Neural cell (in vitro differentiated cells): ENCODE data around the gene BMAL1. TPM values are rescaled to one million over a fixed set of nuclear protein-coding genes. Genes with fewer than 3 reads are reported as not detected.

Source experiments
- H2AFZ ChIP-seq: fragments of 200-600, 300-800 bp; sonication (generic), shearing (Covaris generic); 2 replicates; pipeline ENCODE4 v1.6.0; 2014; ENCODE audit warnings: low read depth, mild to moderate bottlenecking, antibody characterized with exemption, low read length, moderate library complexity
- H3F3A ChIP-seq: fragments of 200-600 bp; shearing (Covaris generic); 2 replicates; pipeline ENCODE4 v1.6.1; 2016; ENCODE audit warnings: mild to moderate bottlenecking, moderate library complexity, mixed read lengths, antibody characterized with exemption, low read length; ENCODE audit not compliant: insufficient read depth, poor library complexity, severe bottlenecking
- H3K27ac ChIP-seq: fragments of 200-600, 300-800 bp; sonication (generic), shearing (Covaris generic); 2 replicates; pipeline ENCODE4 v1.5.1; 2014; ENCODE audit warnings: mild to moderate bottlenecking, low read length, moderate library complexity
- H3K27me3 ChIP-seq: fragments of 300-800, 200-600 bp; sonication (generic), shearing (Covaris generic); 2 replicates; pipeline ENCODE4 v1.6.0; 2014; ENCODE audit warnings: mild to moderate bottlenecking, low read depth, low read length, moderate library complexity; ENCODE audit not compliant: insufficient read depth
- H3K36me3 ChIP-seq: fragments of 300-800, 200-600 bp; sonication (generic), shearing (Covaris generic); 2 replicates; pipeline ENCODE4 v1.5.1; 2014; ENCODE audit warnings: mild to moderate bottlenecking, antibody characterized with exemption, low read length, moderate library complexity; ENCODE audit not compliant: insufficient read depth
- H3K4me2 ChIP-seq: fragments of 300-800, 200-600 bp; sonication (generic), shearing (Covaris generic); 2 replicates; pipeline ENCODE4 v1.6.0; 2014; ENCODE audit warnings: mild to moderate bottlenecking, low read length
- H3K4me3 ChIP-seq: fragments of 300-800, 200-600 bp; sonication (generic), shearing (Covaris generic); 2 replicates; pipeline ENCODE4 v1.5.1; 2014; ENCODE audit warnings: mild to moderate bottlenecking, low read length, moderate library complexity
- H3K79me2 ChIP-seq: fragments of 200-600 bp; shearing (Covaris generic); replicated peaks from 2 replicates; pipeline ENCODE4 v1.6.0; 2014; ENCODE audit warnings: mild to moderate bottlenecking, low read length, moderate library complexity; ENCODE audit not compliant: insufficient read depth
- H3K9ac ChIP-seq: fragments of 300-800, 200-600 bp; sonication (generic), shearing (Covaris generic); 2 replicates; pipeline ENCODE4 v1.6.1; 2016; ENCODE audit warnings: mild to moderate bottlenecking, low read length, mixed read lengths
- H3K9me2 ChIP-seq: fragments of 200-600 bp; shearing (Covaris generic); 2 replicates; pipeline ENCODE4 v1.6.1; 2016; ENCODE audit warnings: mild to moderate bottlenecking, low read length, mixed read lengths; ENCODE audit not compliant: insufficient read depth
- H3K9me3 ChIP-seq: fragments of 200-600, 300-800 bp; sonication (generic), shearing (Covaris generic); 2 replicates; pipeline ENCODE4 v1.6.1; 2016; ENCODE audit warnings: mild to moderate bottlenecking, mixed run types, low read length, moderate library complexity, mixed read lengths
- H4K20me1 ChIP-seq: fragments of 200-600 bp; shearing (Covaris generic); 2 replicates; pipeline ENCODE4 v1.6.1; 2016; ENCODE audit warnings: mild to moderate bottlenecking, mixed run types; ENCODE audit not compliant: insufficient read depth
- CTCF ChIP-seq: fragments of 450-650 bp; IDR thresholded peaks from 2 replicates; pipeline ENCODE4 v1.5.1; 2014; ENCODE audit warnings: antibody characterized with exemption, mild to moderate bottlenecking, moderate library complexity; ENCODE audit not compliant: poor library complexity, severe bottlenecking
- EP300 ChIP-seq: fragments of 450-650 bp; conservative IDR thresholded peaks from 2 replicates; pipeline ENCODE4 v1.6.1; 2014; ENCODE audit warnings: antibody characterized with exemption, mild to moderate bottlenecking, moderate library complexity; ENCODE audit not compliant: poor library complexity, severe bottlenecking
- EZH2 ChIP-seq: fragments of 200-600, 300-800 bp; shearing (Covaris generic), sonication (generic); IDR thresholded peaks from 2 replicates; pipeline ENCODE4 v1.6.1; 2014; ENCODE audit warnings: antibody characterized with exemption, low read length, borderline replicate concordance, mild to moderate bottlenecking; ENCODE audit not compliant: insufficient read depth, poor library complexity, severe bottlenecking
- MXI1 ChIP-seq: fragments of 450-650 bp; conservative IDR thresholded peaks from 2 replicates; pipeline ENCODE4 v1.6.1; 2014; ENCODE audit warnings: antibody characterized with exemption, mild to moderate bottlenecking; ENCODE audit not compliant: poor library complexity, severe bottlenecking
- POLR2AphosphoS5 ChIP-seq: IDR thresholded peaks from 2 replicates; pipeline ENCODE4 v1.6.1; 2012
- RAD21 ChIP-seq: fragments of 450-650 bp; conservative IDR thresholded peaks from 2 replicates; pipeline ENCODE4 v1.6.1; 2014; ENCODE audit warnings: antibody characterized with exemption, mild to moderate bottlenecking, moderate library complexity
- SMC3 ChIP-seq: fragments of 450-650 bp; conservative IDR thresholded peaks from 2 replicates; pipeline ENCODE4 v1.6.1; 2014; ENCODE audit warnings: antibody characterized with exemption, mild to moderate bottlenecking, moderate library complexity; ENCODE audit not compliant: poor library complexity
- TAF1 ChIP-seq: IDR thresholded peaks from 2 replicates; pipeline ENCODE4 v1.6.1; 2012; ENCODE audit warnings: low read depth
- polyA plus RNA-seq: library from polyadenylated mRNA; depleted of rRNA; stranded (reverse); fragments of >200 nt; gene quantifications from 2 replicates; pipeline ENCODE4 v1.2.3, GENCODE V29; 2014
- TF ChIP-seq, protein P1 (sequence below): IDR thresholded peaks from 2 replicates; pipeline ENCODE4 v1.6.1; 2012; ENCODE audit warnings: borderline replicate concordance

Gene BMAL1
- polyA plus RNA-seq, 1 donor from 2014 or later = 17.1 TPM

DNA sequence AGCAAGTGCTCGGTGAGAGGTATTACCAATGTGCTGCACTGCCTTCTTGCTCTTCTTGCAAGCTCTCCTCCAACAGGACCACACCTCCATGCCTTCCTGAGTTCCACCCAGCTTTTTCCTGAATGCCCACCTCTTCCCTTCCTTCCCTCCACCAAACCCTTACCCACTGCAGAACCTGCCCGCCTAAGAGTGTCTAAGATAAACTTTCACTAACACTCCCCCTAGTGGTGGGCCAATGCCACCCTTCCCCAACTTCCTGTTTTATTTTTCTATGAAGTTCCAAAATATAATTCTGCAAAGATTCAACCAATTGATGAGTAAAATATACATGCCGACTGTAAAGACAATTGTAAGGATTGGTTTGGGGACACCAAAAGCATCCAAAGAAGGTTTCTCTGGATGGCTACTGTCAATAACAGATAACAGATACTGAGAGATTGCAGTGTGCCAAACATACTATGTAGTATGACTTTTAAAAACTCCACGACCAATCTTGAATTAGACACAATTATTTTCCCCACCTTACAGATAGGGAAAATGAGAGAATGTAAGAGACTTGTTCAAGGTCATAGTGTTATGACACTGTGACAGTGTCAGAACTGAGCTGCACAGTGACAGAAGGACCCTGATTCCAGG is 38.6 kb upstream of the BMAL1 start:
- Histone ChIP-seq H3K4me3 (no peak overlapping the region), H3K27ac (no peak overlapping the region), H3K9ac (no peak overlapping the region), H3K79me2 (no peaks in the 10 kb centered on the region), H3K27me3 (no peaks in the 10 kb centered on the region), H3K4me2 (no peak overlapping the region), H3F3A (no peaks in the 10 kb centered on the region), H4K20me1 (no peaks in the 10 kb centered on the region), H3K9me2 (no peaks in the 10 kb centered on the region), H3K36me3 (no peaks in the 10 kb centered on the region), H3K9me3 (no peaks in the 10 kb centered on the region), H2AFZ (no peak overlapping the region)
- TF ChIP-seq CTCF (peak; percentile 28), RAD21 (no peak)

DNA sequence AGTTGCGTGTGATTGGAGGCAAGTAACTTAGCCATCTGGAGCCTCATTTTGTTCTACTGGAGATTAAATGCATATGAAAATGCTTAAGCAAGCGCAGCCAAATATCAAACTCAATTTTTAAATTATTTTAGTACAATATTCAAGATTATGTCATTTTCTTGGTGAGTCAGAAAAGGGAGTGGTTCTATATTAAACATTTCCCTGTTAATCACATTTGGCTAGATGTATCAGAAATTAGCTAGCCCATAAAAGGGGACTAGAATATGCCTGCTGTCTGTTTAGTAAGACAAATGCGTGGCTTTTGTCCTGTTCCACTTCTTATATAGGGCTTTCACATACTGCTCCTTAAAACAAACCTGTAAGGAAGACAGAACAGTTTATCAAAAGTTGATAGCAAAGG is 35.0 kb upstream of the BMAL1 start:
- Histone ChIP-seq H3K79me2 (no peaks in the 10 kb centered on the region), H3K9me3 (no peaks in the 10 kb centered on the region), H3K4me3 (no peak overlapping the region), H3K27ac (no peak overlapping the region), H3K9ac (no peak overlapping the region), H2AFZ (no peak overlapping the region), H4K20me1 (no peaks in the 10 kb centered on the region), H3K36me3 (no peaks in the 10 kb centered on the region), H3K9me2 (no peaks in the 10 kb centered on the region), H3K27me3 (no peaks in the 10 kb centered on the region), H3F3A (no peaks in the 10 kb centered on the region), H3K4me2 (no peak overlapping the region)
- TF ChIP-seq SMC3 = no peak
- TF ChIP-seq POLR2AphosphoS5 = no peak

DNA sequence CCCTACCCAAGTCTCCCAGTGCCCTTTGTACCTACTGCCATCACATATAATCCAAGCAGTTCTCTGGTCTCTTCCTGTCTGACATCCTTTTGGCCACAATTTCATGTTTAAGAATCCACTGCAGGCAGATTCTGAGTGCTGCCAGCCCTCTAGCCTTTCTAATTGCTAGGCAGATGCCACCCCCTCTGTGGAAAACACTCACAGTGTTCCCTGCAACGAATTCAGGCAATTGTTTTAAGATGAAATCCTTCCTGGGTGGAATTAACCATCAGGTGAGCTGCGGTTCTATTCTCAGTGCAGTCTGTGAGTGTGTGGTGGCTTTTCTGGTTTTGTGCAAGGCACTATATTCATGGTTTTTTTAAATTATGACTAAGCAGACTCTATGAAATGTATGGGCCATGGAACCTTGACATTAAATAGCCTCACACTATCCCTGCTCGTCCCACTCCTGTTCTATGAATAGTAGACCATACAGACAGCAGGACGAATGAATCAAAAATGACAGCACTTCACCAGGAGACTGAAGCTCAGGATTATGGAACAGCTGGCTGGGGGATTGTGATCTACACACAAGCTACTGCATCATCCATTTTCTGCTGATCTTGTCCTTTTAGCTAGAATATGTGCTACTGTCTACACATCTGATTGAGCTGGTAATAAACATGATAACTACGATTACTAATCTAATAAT is 29.8 kb upstream of the BMAL1 start:
- Histone ChIP-seq H3K4me3 (no peak overlapping the region), H3K9me3 (no peaks in the 10 kb centered on the region), H3K9ac (no peak overlapping the region), H3F3A (no peaks in the 10 kb centered on the region), H4K20me1 (no peaks in the 10 kb centered on the region), H2AFZ (peak overlapping the region; percentile 6), H3K27me3 (no peaks in the 10 kb centered on the region), H3K79me2 (no peaks in the 10 kb centered on the region), H3K9me2 (no peaks in the 10 kb centered on the region), H3K27ac (no peak overlapping the region), H3K36me3 (no peaks in the 10 kb centered on the region), H3K4me2 (no peak overlapping the region)
- TF ChIP-seq EZH2 (no peak), MXI1 (no peak), EP300 (no peak), TAF1 (no peak), SMC3 (no peak), CTCF (no peak), RAD21 (no peak), POLR2AphosphoS5 (no peak)
- TF ChIP-seq, protein P1, sequence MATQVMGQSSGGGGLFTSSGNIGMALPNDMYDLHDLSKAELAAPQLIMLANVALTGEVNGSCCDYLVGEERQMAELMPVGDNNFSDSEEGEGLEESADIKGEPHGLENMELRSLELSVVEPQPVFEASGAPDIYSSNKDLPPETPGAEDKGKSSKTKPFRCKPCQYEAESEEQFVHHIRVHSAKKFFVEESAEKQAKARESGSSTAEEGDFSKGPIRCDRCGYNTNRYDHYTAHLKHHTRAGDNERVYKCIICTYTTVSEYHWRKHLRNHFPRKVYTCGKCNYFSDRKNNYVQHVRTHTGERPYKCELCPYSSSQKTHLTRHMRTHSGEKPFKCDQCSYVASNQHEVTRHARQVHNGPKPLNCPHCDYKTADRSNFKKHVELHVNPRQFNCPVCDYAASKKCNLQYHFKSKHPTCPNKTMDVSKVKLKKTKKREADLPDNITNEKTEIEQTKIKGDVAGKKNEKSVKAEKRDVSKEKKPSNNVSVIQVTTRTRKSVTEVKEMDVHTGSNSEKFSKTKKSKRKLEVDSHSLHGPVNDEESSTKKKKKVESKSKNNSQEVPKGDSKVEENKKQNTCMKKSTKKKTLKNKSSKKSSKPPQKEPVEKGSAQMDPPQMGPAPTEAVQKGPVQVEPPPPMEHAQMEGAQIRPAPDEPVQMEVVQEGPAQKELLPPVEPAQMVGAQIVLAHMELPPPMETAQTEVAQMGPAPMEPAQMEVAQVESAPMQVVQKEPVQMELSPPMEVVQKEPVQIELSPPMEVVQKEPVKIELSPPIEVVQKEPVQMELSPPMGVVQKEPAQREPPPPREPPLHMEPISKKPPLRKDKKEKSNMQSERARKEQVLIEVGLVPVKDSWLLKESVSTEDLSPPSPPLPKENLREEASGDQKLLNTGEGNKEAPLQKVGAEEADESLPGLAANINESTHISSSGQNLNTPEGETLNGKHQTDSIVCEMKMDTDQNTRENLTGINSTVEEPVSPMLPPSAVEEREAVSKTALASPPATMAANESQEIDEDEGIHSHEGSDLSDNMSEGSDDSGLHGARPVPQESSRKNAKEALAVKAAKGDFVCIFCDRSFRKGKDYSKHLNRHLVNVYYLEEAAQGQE = no peak
